Measurements from ENCODE around the gene FAM20C. TPM values are rescaled to one million over a fixed set of nuclear protein-coding genes. Genes with fewer than 3 reads are reported as not detected.

FAM20C gene
- total and polyA plus RNA-seq, 2 donors (not counting 3 experiments of a cell fraction or from before 2014, with no cell fraction given), result 14.2 to 34.5 TPM

DNA sequence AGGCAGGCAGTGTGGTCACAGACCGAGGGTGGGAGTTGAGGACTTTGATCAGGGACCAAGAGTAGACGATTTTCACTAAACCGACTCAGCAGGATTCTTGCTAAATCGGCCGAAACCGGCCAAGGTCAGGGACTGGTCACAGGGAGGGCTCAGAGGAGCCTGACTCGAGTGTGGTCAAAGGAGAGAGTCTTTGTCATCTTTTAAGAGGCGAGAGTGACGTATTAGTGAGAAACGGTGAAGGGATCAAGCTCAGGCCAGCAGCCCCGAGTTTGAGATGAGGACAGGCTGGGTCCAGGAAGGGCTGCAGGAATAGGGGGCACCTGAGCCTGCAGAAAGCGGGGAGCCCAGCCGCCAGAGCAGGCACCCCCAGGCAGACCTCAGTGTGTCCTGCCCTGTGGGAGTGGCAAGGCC is 41.6 kb upstream of the FAM20C start:
- no peak for FAIRE-seq
- H3K4me2 ChIP-seq (ENCODE audit: insufficient read depth, low read length), result no peak overlapping the region
- no TSS peak for BruUV-seq (replicated peaks)
- no peaks in the 10 kb centered on the region for H3K9me1 ChIP-seq (replicated peaks; ENCODE audit: control insufficient read depth, extremely low read depth, insufficient read depth, low read length)
- no peaks in the 10 kb centered on the region for H3K79me2 ChIP-seq (ENCODE audit: control insufficient read depth, insufficient read depth, low read length)
- peaks cover 9% of the 10 kb centered on the region for H3K4me1 ChIP-seq (ENCODE audit: control insufficient read depth, extremely low read depth, insufficient read depth, low read length)
- intact Hi-C loops (cut with micrococcal nuclease), result no loop called here
- no peak for TF ChIP-seq MAX (IDR thresholded peaks at IDR 0.05; ENCODE audit: insufficient read depth, insufficient read length)
- TF ChIP-seq POLR2A (IDR thresholded peaks at IDR 0.05; ENCODE audit: low read depth, low read length), result no peak
- no peak for TF ChIP-seq EZH2 (IDR thresholded peaks at IDR 0.05; ENCODE audit: borderline replicate concordance, low read depth, low read length, severe bottlenecking)
- TF ChIP-seq, protein P1, sequence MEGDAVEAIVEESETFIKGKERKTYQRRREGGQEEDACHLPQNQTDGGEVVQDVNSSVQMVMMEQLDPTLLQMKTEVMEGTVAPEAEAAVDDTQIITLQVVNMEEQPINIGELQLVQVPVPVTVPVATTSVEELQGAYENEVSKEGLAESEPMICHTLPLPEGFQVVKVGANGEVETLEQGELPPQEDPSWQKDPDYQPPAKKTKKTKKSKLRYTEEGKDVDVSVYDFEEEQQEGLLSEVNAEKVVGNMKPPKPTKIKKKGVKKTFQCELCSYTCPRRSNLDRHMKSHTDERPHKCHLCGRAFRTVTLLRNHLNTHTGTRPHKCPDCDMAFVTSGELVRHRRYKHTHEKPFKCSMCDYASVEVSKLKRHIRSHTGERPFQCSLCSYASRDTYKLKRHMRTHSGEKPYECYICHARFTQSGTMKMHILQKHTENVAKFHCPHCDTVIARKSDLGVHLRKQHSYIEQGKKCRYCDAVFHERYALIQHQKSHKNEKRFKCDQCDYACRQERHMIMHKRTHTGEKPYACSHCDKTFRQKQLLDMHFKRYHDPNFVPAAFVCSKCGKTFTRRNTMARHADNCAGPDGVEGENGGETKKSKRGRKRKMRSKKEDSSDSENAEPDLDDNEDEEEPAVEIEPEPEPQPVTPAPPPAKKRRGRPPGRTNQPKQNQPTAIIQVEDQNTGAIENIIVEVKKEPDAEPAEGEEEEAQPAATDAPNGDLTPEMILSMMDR (IDR thresholded peaks at IDR 0.05; ENCODE audit: extremely low read depth in 1 of 2, insufficient read depth in 1 of 2, low read depth in 1 of 2, low read length in 2 of 2), result no peak
- no peak for TF ChIP-seq GATA2 (IDR thresholded peaks at IDR 0.05; ENCODE audit: insufficient read depth, insufficient read length, low read depth, low read length)
- TF ChIP-seq MYC (IDR thresholded peaks at IDR 0.05; ENCODE audit: low read depth, low read length), result no peak
- TF ChIP-seq FOS (IDR thresholded peaks at IDR 0.05; ENCODE audit: borderline replicate concordance, insufficient read depth, low read length), result no peak
- no peak for TF ChIP-seq JUN (IDR thresholded peaks at IDR 0.05; ENCODE audit: borderline replicate concordance, insufficient read depth, insufficient read length, low read depth)
- TF ChIP-seq POLR2AphosphoS5 (IDR thresholded peaks at IDR 0.05; ENCODE audit: insufficient read depth, low read depth, low read length), result no peak
- H3K36me3 ChIP-seq (ENCODE audit: control insufficient read depth in 2 of 2, extremely low read depth in 1 of 2, insufficient read depth in 2 of 2, low read length in 2 of 2), result no peaks in the 10 kb centered on the region
- H3K9me3 ChIP-seq (replicated peaks; ENCODE audit: control insufficient read depth, insufficient read depth, low read length), result no peaks in the 10 kb centered on the region
- CTCF ChIA-PET, result interaction anchor here (1.4 kb wide), 1 partner anchor 62 kb away, joined by 3 read pairs; no protein-coding TSS in a partner anchor
- POLR2A ChIA-PET, result no interaction called here
- no peak for DNase-seq (ENCODE audit: low read depth, low spot score)
- no peak overlapping the region for H3K9ac ChIP-seq (replicated peaks; ENCODE audit: extremely low read depth, insufficient read depth, low read length)
- H3K27me3 ChIP-seq (ENCODE audit: control insufficient read depth in 2 of 2, insufficient read depth in 2 of 2, low read length in 2 of 2), result no peaks in the 10 kb centered on the region
- H2AFZ ChIP-seq (ENCODE audit: low read depth, low read length), result no peak overlapping the region
- no peak overlapping the region for H3K27ac ChIP-seq (ENCODE audit: insufficient read depth, low read depth, low read length)
- no peak overlapping the region for H3K4me3 ChIP-seq (replicated peaks in 1 of 3; ENCODE audit: insufficient read depth in 1 of 3, low read depth in 1 of 3, low read length in 3 of 3)
- dilution Hi-C loops (cut with MboI; ENCODE audit: extremely low pct_ligation_motif_present, low sequenced_read_pairs), result no loop called here
- no peaks in the 10 kb centered on the region for H4K20me1 ChIP-seq (replicated peaks; ENCODE audit: control insufficient read depth, extremely low read depth, insufficient read depth, low read length)
